ENCODE measurements around the gene DNM3. TPM values are rescaled to one million over a fixed set of nuclear protein-coding genes. Genes with fewer than 3 reads are reported as not detected.

The DNM3 gene
- total and polyA plus RNA-seq, 2 donors (not counting 3 experiments of a cell fraction or from before 2014, with no cell fraction given) = 1.4 to 2.5 TPM

DNA sequence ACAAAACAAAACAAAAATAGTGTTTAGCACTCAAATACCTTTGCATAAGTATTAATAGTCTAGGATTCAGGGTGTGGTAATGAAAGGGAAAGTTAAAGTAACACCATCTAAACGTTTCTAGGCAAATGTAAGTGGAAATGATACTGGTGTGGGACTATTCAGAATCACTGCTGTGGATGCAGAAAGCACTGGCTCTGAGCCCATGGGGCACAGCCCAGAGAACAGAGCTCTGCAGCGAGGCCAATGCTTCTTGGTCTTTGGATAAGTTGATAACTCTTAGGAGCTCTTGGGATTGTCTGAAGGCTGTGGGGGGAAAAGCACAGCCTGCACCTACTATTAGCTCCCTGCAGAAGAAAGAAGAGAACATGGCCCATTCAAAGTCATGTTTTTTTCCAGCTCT, 21.4 kb upstream of the DNM3 start:
- H3K27ac ChIP-seq (ENCODE audit: insufficient read depth, low read depth, low read length) = no peak overlapping the region
- intact Hi-C loops (cut with micrococcal nuclease) = loop anchor here (5.0 kb wide), 1 partner anchor 62 kb away; no protein-coding TSS in a partner anchor
- no peaks in the 10 kb centered on the region for H3K9me1 ChIP-seq (replicated peaks; ENCODE audit: control insufficient read depth, extremely low read depth, insufficient read depth, low read length)
- H3K9me3 ChIP-seq (replicated peaks; ENCODE audit: control insufficient read depth, insufficient read depth, low read length) = no peaks in the 10 kb centered on the region
- no peak overlapping the region for H3K4me3 ChIP-seq (replicated peaks in 1 of 3; ENCODE audit: insufficient read depth in 1 of 3, low read depth in 1 of 3, low read length in 3 of 3)
- dilution Hi-C loops (cut with MboI; ENCODE audit: extremely low pct_ligation_motif_present, low sequenced_read_pairs) = no loop called here
- H3K79me2 ChIP-seq (ENCODE audit: control insufficient read depth, insufficient read depth, low read length) = no peaks in the 10 kb centered on the region
- no peak for DNase-seq (ENCODE audit: low read depth, low spot score)
- no peak overlapping the region for H3K9ac ChIP-seq (replicated peaks; ENCODE audit: extremely low read depth, insufficient read depth, low read length)
- no peak overlapping the region for H3K4me2 ChIP-seq (ENCODE audit: insufficient read depth, low read length)
- BruUV-seq (replicated peaks) = no TSS peak
- FAIRE-seq = no peak
- no peak for TF ChIP-seq FOS (IDR thresholded peaks at IDR 0.05; ENCODE audit: borderline replicate concordance, insufficient read depth, low read length)
- no peak for TF ChIP-seq CTCF (IDR thresholded peaks at IDR 0.05; ENCODE audit: extremely low read depth in 1 of 2, insufficient read depth in 1 of 2, low read depth in 1 of 2, low read length in 2 of 2)
- no peak for TF ChIP-seq EZH2 (IDR thresholded peaks at IDR 0.05; ENCODE audit: borderline replicate concordance, low read depth, low read length, severe bottlenecking)
- TF ChIP-seq MYC (IDR thresholded peaks at IDR 0.05; ENCODE audit: low read depth, low read length) = no peak
- TF ChIP-seq JUN (IDR thresholded peaks at IDR 0.05; ENCODE audit: borderline replicate concordance, insufficient read depth, insufficient read length, low read depth) = no peak
- peaks cover 6% of the 10 kb centered on the region for H3K4me1 ChIP-seq (ENCODE audit: control insufficient read depth, extremely low read depth, insufficient read depth, low read length)
- no peaks in the 10 kb centered on the region for H4K20me1 ChIP-seq (replicated peaks; ENCODE audit: control insufficient read depth, extremely low read depth, insufficient read depth, low read length)
- ChIA-PET POLR2A (no interaction called here), CTCF (interaction anchor here (1.5 kb wide), 1 partner anchor 18 kb away, joined by 4 read pairs; no protein-coding TSS in a partner anchor)
- no peak overlapping the region for H2AFZ ChIP-seq (ENCODE audit: low read depth, low read length)
- H3K27me3 ChIP-seq (ENCODE audit: control insufficient read depth in 2 of 2, insufficient read depth in 2 of 2, low read length in 2 of 2) = peaks cover 0 to 2% of the 10 kb centered on the region in 2 experiments
- H3K36me3 ChIP-seq (ENCODE audit: control insufficient read depth in 2 of 2, extremely low read depth in 1 of 2, insufficient read depth in 2 of 2, low read length in 2 of 2) = no peaks in the 10 kb centered on the region

GRCh38 chr1:171826973-171827372, 14.3 kb upstream of the DNM3 start:
- H3K9me3 ChIP-seq (replicated peaks; ENCODE audit: control insufficient read depth, insufficient read depth, low read length) = no peaks in the 10 kb centered on the region
- H3K9me1 ChIP-seq (replicated peaks; ENCODE audit: control insufficient read depth, extremely low read depth, insufficient read depth, low read length) = no peaks in the 10 kb centered on the region
- dilution Hi-C loops (cut with MboI; ENCODE audit: extremely low pct_ligation_motif_present, low sequenced_read_pairs) (no loop called here), intact Hi-C loops (cut with micrococcal nuclease) (no loop called here)
- peaks cover 0 to 2% of the 10 kb centered on the region in 2 experiments for H3K27me3 ChIP-seq (ENCODE audit: control insufficient read depth in 2 of 2, insufficient read depth in 2 of 2, low read length in 2 of 2)
- H3K4me1 ChIP-seq (ENCODE audit: control insufficient read depth, extremely low read depth, insufficient read depth, low read length) = no peaks in the 10 kb centered on the region
- H3K36me3 ChIP-seq (ENCODE audit: control insufficient read depth in 2 of 2, extremely low read depth in 1 of 2, insufficient read depth in 2 of 2, low read length in 2 of 2) = no peaks in the 10 kb centered on the region
- DNase-seq (ENCODE audit: low read depth, low spot score) (no peak), FAIRE-seq (no peak)
- H3K27ac ChIP-seq (ENCODE audit: insufficient read depth, low read depth, low read length) = no peak overlapping the region
- no peak overlapping the region for H3K4me2 ChIP-seq (ENCODE audit: insufficient read depth, low read length)
- H4K20me1 ChIP-seq (replicated peaks; ENCODE audit: control insufficient read depth, extremely low read depth, insufficient read depth, low read length) = no peaks in the 10 kb centered on the region
- H3K79me2 ChIP-seq (ENCODE audit: control insufficient read depth, insufficient read depth, low read length) = no peaks in the 10 kb centered on the region
- no peak overlapping the region for H2AFZ ChIP-seq (ENCODE audit: low read depth, low read length)
- H3K4me3 ChIP-seq (replicated peaks in 1 of 3; ENCODE audit: insufficient read depth in 1 of 3, low read depth in 1 of 3, low read length in 3 of 3) = no peak overlapping the region
- ChIA-PET CTCF (no interaction called here), POLR2A (no interaction called here)
- no peak for TF ChIP-seq EZH2 (IDR thresholded peaks at IDR 0.05; ENCODE audit: borderline replicate concordance, low read depth, low read length, severe bottlenecking)
- TF ChIP-seq FOS (IDR thresholded peaks at IDR 0.05; ENCODE audit: borderline replicate concordance, insufficient read depth, low read length) = no peak
- no peak for TF ChIP-seq JUN (IDR thresholded peaks at IDR 0.05; ENCODE audit: borderline replicate concordance, insufficient read depth, insufficient read length, low read depth)
- no peak for TF ChIP-seq CTCF (IDR thresholded peaks at IDR 0.05; ENCODE audit: extremely low read depth in 1 of 2, insufficient read depth in 1 of 2, low read depth in 1 of 2, low read length in 2 of 2)
- TF ChIP-seq POLR2AphosphoS5 (IDR thresholded peaks at IDR 0.05; ENCODE audit: insufficient read depth, low read depth, low read length) = no peak
- TF ChIP-seq GATA2 (IDR thresholded peaks at IDR 0.05; ENCODE audit: insufficient read depth, insufficient read length, low read depth, low read length) = no peak
- no peak for TF ChIP-seq POLR2A (IDR thresholded peaks at IDR 0.05; ENCODE audit: low read depth, low read length)
- TF ChIP-seq, protein P1, sequence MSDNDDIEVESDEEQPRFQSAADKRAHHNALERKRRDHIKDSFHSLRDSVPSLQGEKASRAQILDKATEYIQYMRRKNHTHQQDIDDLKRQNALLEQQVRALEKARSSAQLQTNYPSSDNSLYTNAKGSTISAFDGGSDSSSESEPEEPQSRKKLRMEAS (IDR thresholded peaks at IDR 0.05; ENCODE audit: insufficient read depth, insufficient read length) = no peak
- no peak for TF ChIP-seq MYC (IDR thresholded peaks at IDR 0.05; ENCODE audit: low read depth, low read length)
- no peak overlapping the region for H3K9ac ChIP-seq (replicated peaks; ENCODE audit: extremely low read depth, insufficient read depth, low read length)
- no TSS peak for BruUV-seq (replicated peaks)
